Mammary epithelial cell (primary cell): ENCODE results near the gene PCSK5.

Experiments
- EZH2 ChIP-seq: IDR thresholded peaks from 2 replicates; pipeline ENCODE4 v1.6.1; 2012; ENCODE audit warnings: low read length, inconsistent platforms, borderline replicate concordance
- TF ChIP-seq, protein P1 (sequence below), 2 donors: IDR thresholded peaks in 1 of 2; conservative IDR thresholded peaks in 1 of 2; 2 replicates each; pipeline ENCODE4 v1.5.1; 2011 to 2012; ENCODE audit warnings: inconsistent platforms in 2 of 2, low read length in 2 of 2, mild to moderate bottlenecking in 2 of 2, control low read depth in 1 of 2, low read depth in 1 of 2; ENCODE audit not compliant: insufficient read depth in 1 of 2; ENCODE audit errors: extremely low read depth in 1 of 2

DNA sequence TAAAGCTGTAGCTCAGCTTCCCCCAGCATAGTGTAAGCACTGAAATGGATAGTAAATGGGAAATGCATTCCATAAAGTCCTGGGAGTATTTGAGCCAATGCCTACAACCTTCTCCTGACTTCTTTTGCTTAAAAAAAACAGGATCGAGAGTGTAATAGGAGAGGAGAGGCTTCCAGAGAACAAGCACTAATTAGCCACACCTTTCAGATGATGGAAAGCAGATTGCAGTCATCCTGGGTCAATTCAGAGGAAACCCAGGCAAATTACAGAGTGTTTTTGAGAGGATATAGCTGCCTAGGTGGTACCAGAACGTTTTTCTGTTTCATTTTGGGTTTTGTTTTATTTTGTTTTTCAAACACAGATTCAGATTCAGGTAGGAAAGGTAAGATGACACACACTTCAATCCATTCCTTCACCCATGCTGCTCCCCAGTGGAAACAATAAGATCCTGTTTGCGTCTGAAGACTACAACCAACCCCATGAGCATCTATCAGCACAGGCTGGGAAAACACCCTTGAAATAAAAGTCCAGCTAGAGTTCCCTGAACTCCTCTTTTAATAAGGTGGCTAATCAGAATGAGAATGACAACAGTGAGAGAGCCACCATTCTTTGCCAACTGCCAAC, 408.2 kb downstream of the PCSK5 start:
- TF ChIP-seq, protein P1, sequence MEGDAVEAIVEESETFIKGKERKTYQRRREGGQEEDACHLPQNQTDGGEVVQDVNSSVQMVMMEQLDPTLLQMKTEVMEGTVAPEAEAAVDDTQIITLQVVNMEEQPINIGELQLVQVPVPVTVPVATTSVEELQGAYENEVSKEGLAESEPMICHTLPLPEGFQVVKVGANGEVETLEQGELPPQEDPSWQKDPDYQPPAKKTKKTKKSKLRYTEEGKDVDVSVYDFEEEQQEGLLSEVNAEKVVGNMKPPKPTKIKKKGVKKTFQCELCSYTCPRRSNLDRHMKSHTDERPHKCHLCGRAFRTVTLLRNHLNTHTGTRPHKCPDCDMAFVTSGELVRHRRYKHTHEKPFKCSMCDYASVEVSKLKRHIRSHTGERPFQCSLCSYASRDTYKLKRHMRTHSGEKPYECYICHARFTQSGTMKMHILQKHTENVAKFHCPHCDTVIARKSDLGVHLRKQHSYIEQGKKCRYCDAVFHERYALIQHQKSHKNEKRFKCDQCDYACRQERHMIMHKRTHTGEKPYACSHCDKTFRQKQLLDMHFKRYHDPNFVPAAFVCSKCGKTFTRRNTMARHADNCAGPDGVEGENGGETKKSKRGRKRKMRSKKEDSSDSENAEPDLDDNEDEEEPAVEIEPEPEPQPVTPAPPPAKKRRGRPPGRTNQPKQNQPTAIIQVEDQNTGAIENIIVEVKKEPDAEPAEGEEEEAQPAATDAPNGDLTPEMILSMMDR (conservative IDR thresholded peaks at IDR 0.05 in 1 of 2, IDR thresholded peaks at IDR 0.05 in 1 of 2; ENCODE audit: extremely low read depth in 1 of 2, insufficient read depth in 1 of 2, low read depth in 1 of 2, low read length in 2 of 2): peak in 1 of 2 donors; percentile 44
- no peak for TF ChIP-seq EZH2
